GM12878 (cell line): ENCODE data around the gene SATB1. TPM values are rescaled to one million over a fixed set of nuclear protein-coding genes. Genes with fewer than 3 reads are reported as not detected.

Experiments
- ATAC-seq: fragments of 200-7000 bp; cut with Tn5 transposase; 3 replicates; pipeline ENCODE4 v1.9.1; 2020; ENCODE audit warnings: mild to moderate bottlenecking, moderate library complexity
- BruUV-seq: library from RNA; stranded (reverse); fragments of 400-500 nt; replicated peaks from 2 replicates; lab custom pipeline; 2021; lab: Mats Ljungman, UMichigan
- CTCF ChIA-PET: fragments of 300-600 bp; sonication (Branson Sonifier 250); formaldehyde crosslinking; extraction: SDS; loops from one replicate; lab custom pipeline; 2021; ENCODE audit warnings: inconsistent platforms; lab: Yijun Ruan, JAX
- POLR2A ChIA-PET: fragments of 350-600 bp; formaldehyde crosslinking; extraction: SDS; loops from one replicate; lab custom pipeline; 2021; ENCODE audit warnings: inconsistent platforms; lab: Charles Lee
- RAD21 ChIA-PET: fragments of 300-600 bp; sonication (Branson Sonifier 250); formaldehyde crosslinking; loops from one replicate; lab custom pipeline; 2023; ENCODE audit warnings: antibody characterized with exemption; ENCODE audit not compliant: unreplicated experiment; lab: Charles Lee
- SMC1A ChIA-PET: fragments of 300-600 bp; sonication (Branson Sonifier 250); formaldehyde crosslinking; loops from one replicate; lab custom pipeline; 2023; ENCODE audit not compliant: unreplicated experiment, uncharacterized antibody; lab: Charles Lee
- DNase-seq: peaks from one replicate; pipeline ENCODE4 v3.0.0-alpha.2; 2011; ENCODE audit warnings: low read depth, low spot score
- FAIRE-seq: peaks from 3 replicates; lab custom pipeline; 2011; peaks lifted over from hg19 to GRCh38; lab: Jason Lieb, UNC
- H2AFZ ChIP-seq: 2 replicates; pipeline ENCODE4 v1.6.0; 2011; ENCODE audit warnings: low read depth, low read length, control low read depth; ENCODE audit not compliant: control insufficient read depth
- H3K27ac ChIP-seq: 2 replicates; pipeline ENCODE4 v1.5.1; 2011; ENCODE audit warnings: control low read depth; ENCODE audit not compliant: control insufficient read depth, insufficient read depth
- H3K27me3 ChIP-seq, 2 experiments: replicated peaks in 1 of 2; 2 replicates each; pipeline versions ENCODE4 v1.6.0 to v1.6.1; 2011; ENCODE audit warnings: low read length in 1 of 2; ENCODE audit not compliant: control insufficient read depth in 2 of 2, insufficient read depth in 2 of 2
- H3K36me3 ChIP-seq, 2 experiments: 2 replicates each; pipeline ENCODE4 v1.5.1; 2011; ENCODE audit warnings: low read length in 1 of 2; ENCODE audit not compliant: control insufficient read depth in 2 of 2, insufficient read depth in 2 of 2
- H3K4me1 ChIP-seq: 2 replicates; pipeline ENCODE4 v1.6.1; 2011; ENCODE audit warnings: mild to moderate bottlenecking, low read length, moderate library complexity, mixed read lengths; ENCODE audit not compliant: control insufficient read depth, insufficient read depth
- H3K4me2 ChIP-seq: 2 replicates; pipeline ENCODE4 v1.6.0; 2011; ENCODE audit warnings: control low read depth; ENCODE audit not compliant: control insufficient read depth, insufficient read depth
- H3K4me3 ChIP-seq: fragments of 200-600 bp; sonication (generic); 2 replicates; pipeline ENCODE4 v1.5.1; 2016
- H3K79me2 ChIP-seq: 2 replicates; pipeline ENCODE4 v1.6.0; 2011; ENCODE audit warnings: low read length; ENCODE audit not compliant: control insufficient read depth, insufficient read depth
- H3K9ac ChIP-seq: 2 replicates; pipeline ENCODE4 v1.8.0; 2011; ENCODE audit warnings: low read length, control low read depth, mixed read lengths; ENCODE audit not compliant: control insufficient read depth, insufficient read depth
- H3K9me3 ChIP-seq: replicated peaks from 3 replicates; pipeline ENCODE4 v1.5.1; 2011; ENCODE audit warnings: mild to moderate bottlenecking, low read length; ENCODE audit not compliant: control insufficient read depth, insufficient read depth
- H4K20me1 ChIP-seq: 2 replicates; pipeline ENCODE4 v1.6.0; 2011; ENCODE audit not compliant: control insufficient read depth, insufficient read depth
- BHLHE40 ChIP-seq, 2 experiments: fragments of 450-650 bp in 1 of 2; IDR thresholded peaks; 2 replicates each; pipeline ENCODE4 v1.6.1; 2011 to 2017; ENCODE audit warnings: low read depth in 2 of 2, borderline replicate concordance in 1 of 2, improper control_type of control experiment in 1 of 2, low read length in 1 of 2, mild to moderate bottlenecking in 1 of 2
- CHD4 ChIP-seq: fragments of 200-600 bp; sonication (generic); IDR thresholded peaks from 2 replicates; pipeline ENCODE4 v1.6.1; 2016; ENCODE audit warnings: mild to moderate bottlenecking
- FOXK2 ChIP-seq: fragments of 450-650 bp; IDR thresholded peaks from 2 replicates; pipeline ENCODE4 v1.6.1; 2017; ENCODE audit warnings: mild to moderate bottlenecking, moderate library complexity
- NBN ChIP-seq: fragments of 450-650 bp; IDR thresholded peaks from 2 replicates; pipeline ENCODE4 v1.6.1; 2016
- PKNOX1 ChIP-seq: fragments of 450-650 bp; IDR thresholded peaks from 2 replicates; pipeline ENCODE4 v1.6.1; 2016; ENCODE audit warnings: mild to moderate bottlenecking
- POLR2A ChIP-seq: IDR thresholded peaks from 2 replicates; pipeline ENCODE4 v1.6.1; 2011; ENCODE audit warnings: low read depth, mild to moderate bottlenecking, low read length
- RBBP5 ChIP-seq: fragments of 200-600 bp; sonication (generic); conservative IDR thresholded peaks from 2 replicates; pipeline ENCODE4 v1.6.1; 2016
- YBX1 ChIP-seq: fragments of 450-650 bp; IDR thresholded peaks from 2 replicates; pipeline ENCODE4 v1.6.1; 2016; ENCODE audit warnings: antibody characterized with exemption
- ZNF24 ChIP-seq: fragments of 450-650 bp; IDR thresholded peaks from 2 replicates; pipeline ENCODE4 v1.6.1; 2017; ENCODE audit warnings: antibody characterized with exemption, mild to moderate bottlenecking
- WGBS: methylation state at CpG from one replicate; pipeline ENCODE4 v1.1.6; 2016; ENCODE audit warnings: low lambda C conversion rate; ENCODE audit not compliant: insufficient replicate concordance, insufficient coverage; ENCODE audit errors: missing lambda C conversion rate; 5-methylcytosine and 5-hydroxymethylcytosine counted together
- in situ Hi-C: fragments of 300-500 bp; cut with MboI; formaldehyde crosslinking; loops from 9 replicates; pipeline ENCODE4 v1.14.3; 2018; ENCODE audit warnings: mixed read lengths
- intact Hi-C: fragments of 100-400 bp; cut with micrococcal nuclease; formaldehyde crosslinking; loops from one replicate; pipeline ENCODE4 v1.14.2; 2022; ENCODE audit not compliant: unreplicated experiment
- polyA plus RNA-seq, 11 experiments: library from polyadenylated mRNA; depleted of rRNA in 4 of 11; unstranded in 6 of 11; stranded (reverse) in 5 of 11; fragments of >200 nt; fragmentation: Nextera tagmentation in 4 of 11; fragmentation: Illumina TruSeq in 1 of 11; extraction: Ambion mirVana in 4 of 11; extraction: Trizol in 1 of 11; gene quantifications; 1 replicate in 1 of 11; 2 replicates in 10 of 11; pipeline versions ENCODE4 v1.2.1 to v1.2.3, GENCODE V29; 2011 to 2016; ENCODE audit warnings: inconsistent platforms in 2 of 11, missing spikeins in 2 of 11, low read depth in 1 of 11
- total RNA-seq, 4 experiments: library from RNA; depleted of rRNA in 3 of 4; stranded (reverse); fragments of >200 nt in 3 of 4; fragmentation: Illumina TruSeq in 1 of 4; extraction: Trizol in 1 of 4; gene quantifications; 2 replicates each; pipeline versions ENCODE4 v1.2.1 to v1.2.3, GENCODE V29; 2013 to 2021
- TF ChIP-seq, protein P1 (sequence below): IDR thresholded peaks from 2 replicates; pipeline ENCODE4 v1.6.1; 2011; ENCODE audit warnings: low read depth, low read length, improper control_type of control experiment, borderline replicate concordance

The SATB1 gene
- total and polyA plus RNA-seq, 10 of the 15 experiments (the other 5 are each of a cell fraction or from before 2014, with no cell fraction given) = 0.01 to 0.72 (median 0.07) TPM; not detected in 4

DNA sequence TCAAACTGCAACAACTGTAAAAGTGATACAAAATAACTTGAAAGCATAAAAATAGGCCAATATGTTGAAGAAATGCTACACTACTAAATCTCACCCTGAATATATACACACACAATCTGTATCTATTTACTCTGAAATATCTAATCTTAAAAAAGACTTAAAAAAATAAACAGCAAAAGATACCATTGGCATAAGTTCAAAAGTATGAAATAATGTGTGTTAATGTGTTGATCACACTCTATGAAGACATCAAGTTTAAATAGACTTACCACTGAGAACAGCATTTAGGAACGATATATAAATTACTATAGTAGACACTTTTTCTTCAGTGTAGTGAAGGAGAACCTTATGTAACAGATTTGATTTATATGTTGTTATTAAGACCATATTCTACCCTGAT lies 14.1 kb upstream of the SATB1 start:
- Histone ChIP-seq H3K9ac (no peak overlapping the region), H3K9me3 (no peaks in the 10 kb centered on the region), H2AFZ (no peak overlapping the region), H3K27ac (no peak overlapping the region), H3K79me2 (no peaks in the 10 kb centered on the region), H3K27me3 (peaks cover 7 to 17% of the 10 kb centered on the region in 2 experiments), H3K4me1 (no peaks in the 10 kb centered on the region), H3K4me2 (no peak overlapping the region), H4K20me1 (no peaks in the 10 kb centered on the region), H3K36me3 (no peaks in the 10 kb centered on the region), H3K4me3 (no peak overlapping the region)
- TF ChIP-seq BHLHE40 (IDR thresholded peaks at IDR 0.05; ENCODE audit: borderline replicate concordance in 1 of 2, low read depth in 2 of 2, low read length in 1 of 2) (no peak), YBX1 (no peak), RBBP5 (no peak), FOXK2 (no peak), CHD4 (no peak), PKNOX1 (no peak), ZNF24 (no peak), POLR2A (no peak), NBN (no peak)
- TF ChIP-seq, protein P1, sequence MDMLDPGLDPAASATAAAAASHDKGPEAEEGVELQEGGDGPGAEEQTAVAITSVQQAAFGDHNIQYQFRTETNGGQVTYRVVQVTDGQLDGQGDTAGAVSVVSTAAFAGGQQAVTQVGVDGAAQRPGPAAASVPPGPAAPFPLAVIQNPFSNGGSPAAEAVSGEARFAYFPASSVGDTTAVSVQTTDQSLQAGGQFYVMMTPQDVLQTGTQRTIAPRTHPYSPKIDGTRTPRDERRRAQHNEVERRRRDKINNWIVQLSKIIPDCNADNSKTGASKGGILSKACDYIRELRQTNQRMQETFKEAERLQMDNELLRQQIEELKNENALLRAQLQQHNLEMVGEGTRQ = no peak
- intact Hi-C loops (no loop called here), in situ Hi-C loops (no loop called here)
- ATAC-seq (no peak), FAIRE-seq (no peak), DNase-seq (no peak)
- ChIA-PET RAD21 (no interaction called here), POLR2A (no interaction called here), SMC1A (no interaction called here), CTCF (no interaction called here)
- WGBS = 39% methylated on average over 1 of the region's 1 CpG
- no TSS peak for BruUV-seq
